CD4-positive, alpha-beta T cell treated with Interleukin-2 at 100 ng/mL for 4 hours (primary cell): Measurements from ENCODE around the gene STX18.
"Not testable (repeated sequence)": the region's sequence is repeated elsewhere in the genome, so short reads cannot be mapped to it uniquely, and the experiment has no call there.

ENCODE experiments used
- DNase-seq: peaks from one replicate; pipeline ENCODE4 v3.0.0-alpha.2; 2020; ENCODE audit warnings: low spot score

The STX18 gene

GRCh38 chr4:4479366-4479765, 62.5 kb downstream of the STX18 start:
- no peak for DNase-seq

GRCh38 chr4:4477796-4478195, 64.1 kb downstream of the STX18 start:
- DNase-seq: no peak

GRCh38 chr4:4477391-4477790, 64.5 kb downstream of the STX18 start:
- DNase-seq: no peak

GRCh38 chr4:4474476-4474875, 67.4 kb downstream of the STX18 start:
- DNase-seq: no peak

- DNase-seq: no peak
These were observed 69.4 kb downstream of the STX18 start for GRCh38 chr4:4472344-4472958.

GRCh38 chr4:4471195-4471594, 70.7 kb downstream of the STX18 start:
- no peak for DNase-seq

- no peak for DNase-seq
These were observed 71.6 kb downstream of the STX18 start for GRCh38 chr4:4470208-4470607.

GRCh38 chr4:4465238-4465637, 76.6 kb downstream of the STX18 start:
- not testable (repeated sequence) for DNase-seq

GRCh38 chr4:4462970-4463369, 78.9 kb downstream of the STX18 start:
- DNase-seq: peak; percentile 20

GRCh38 chr4:4461850-4462249, 80.0 kb downstream of the STX18 start:
- peak; percentile 71 for DNase-seq

GRCh38 chr4:4461178-4461577, 80.7 kb downstream of the STX18 start:
- no peak for DNase-seq

GRCh38 chr4:4460759-4461158, 81.1 kb downstream of the STX18 start:
- DNase-seq: peak; percentile 12

GRCh38 chr4:4459181-4459580, 82.7 kb downstream of the STX18 start:
- no peak for DNase-seq

- no peak for DNase-seq
These were observed 83.9 kb downstream of the STX18 start for GRCh38 chr4:4457803-4458553.

GRCh38 chr4:4456816-4457578, 84.9 kb downstream of the STX18 start:
- DNase-seq: no peak

GRCh38 chr4:4456351-4456750, 85.5 kb downstream of the STX18 start:
- no peak for DNase-seq

- DNase-seq: no peak
These were observed 86.5 kb downstream of the STX18 start for GRCh38 chr4:4455210-4455865.

- no peak for DNase-seq
These were observed 95.4 kb downstream of the STX18 start for GRCh38 chr4:4446434-4446833.

- no peak for DNase-seq
These were observed 98.0 kb downstream of the STX18 start for GRCh38 chr4:4443821-4444220.

- no peak for DNase-seq
These were observed 101.4 kb downstream of the STX18 start for GRCh38 chr4:4440333-4441061.

GRCh38 chr4:4439782-4440181, 102.1 kb downstream of the STX18 start:
- DNase-seq: no peak

- DNase-seq: no peak
These were observed 103.0 kb downstream of the STX18 start for GRCh38 chr4:4438891-4439290.
